ENCODE results near the gene SCD. TPM values are rescaled to one million over a fixed set of nuclear protein-coding genes. Genes with fewer than 3 reads are reported as not detected.

SCD gene
- total and polyA plus RNA-seq, 2 of the 13 experiments (the other 11 are each of a cell fraction or from before 2014, with no cell fraction given), result 492 to 512 TPM

- TF ChIP-seq UBTF (CRISPR knock-in tag; IDR thresholded peaks at IDR 0.05), result peak; percentile 86
- peak; percentile 87 for TF ChIP-seq ZNF776 (CRISPR knock-in tag; IDR thresholded peaks at IDR 0.05)
- TF ChIP-seq JUN (CRISPR knock-in tag; IDR thresholded peaks at IDR 0.05), result no peak
- TF ChIP-seq MAFG (CRISPR knock-in tag; IDR thresholded peaks at IDR 0.05), result no peak
- no peak for TF ChIP-seq PBX3 (CRISPR knock-in tag; IDR thresholded peaks at IDR 0.05; ENCODE audit: borderline replicate concordance)
- no peak for TF ChIP-seq ZNF256 (CRISPR knock-in tag; conservative IDR thresholded peaks at IDR 0.05)
- 0 out of 2 replicates have a peak, but pooled peaks have one; percentile 30 for TF ChIP-seq KDM4B (CRISPR knock-in tag; IDR thresholded peaks at IDR 0.05)
- TF ChIP-seq MIXL1 (CRISPR knock-in tag; IDR thresholded peaks at IDR 0.05), result no peak
- TF ChIP-seq FOXO4 (CRISPR knock-in tag; conservative IDR thresholded peaks at IDR 0.05), result 0 out of 2 replicates have a peak, but pooled peaks have one; percentile 74
- no peak for TF ChIP-seq ZNF878 (CRISPR knock-in tag; IDR thresholded peaks at IDR 0.05)
- TF ChIP-seq HINFP (CRISPR knock-in tag; IDR thresholded peaks at IDR 0.05; ENCODE audit: low read depth), result peak; percentile 65; the same call in 1 of the 2 replicates
- TF ChIP-seq BATF2 (CRISPR knock-in tag; IDR thresholded peaks at IDR 0.05), result peak; percentile 9; the same call in 1 of the 2 replicates
- no peak for TF ChIP-seq ZNF784 (CRISPR knock-in tag; IDR thresholded peaks at IDR 0.05; ENCODE audit: borderline replicate concordance)
- TF ChIP-seq EZH2 (conservative IDR thresholded peaks at IDR 0.05; ENCODE audit: low read depth, low read length), result no peak
- peak; percentile 79 for TF ChIP-seq SALL1 (CRISPR knock-in tag; IDR thresholded peaks at IDR 0.05)
- peak; percentile 16; the same call in 1 of the 2 replicates for TF ChIP-seq TGIF2 (CRISPR knock-in tag; IDR thresholded peaks at IDR 0.05)
- TF ChIP-seq CHD4 (IDR thresholded peaks at IDR 0.05; ENCODE audit: borderline replicate concordance, low read length), result no peak
- TF ChIP-seq CCDC6 (CRISPR knock-in tag; IDR thresholded peaks at IDR 0.05), result peak; percentile 60; the same call in 1 of the 2 replicates
- TF ChIP-seq TBX3 (IDR thresholded peaks at IDR 0.05; ENCODE audit: borderline replicate concordance), result peak; percentile 64
- no peak for TF ChIP-seq SYNCRIP (IDR thresholded peaks at IDR 0.05; ENCODE audit: insufficient read depth, low read depth, low read length)
- TF ChIP-seq MTA3 (CRISPR knock-in tag; IDR thresholded peaks at IDR 0.05), result no peak
- TF ChIP-seq SIN3A (IDR thresholded peaks at IDR 0.05; ENCODE audit: borderline replicate concordance, low read depth, low read length), result peak; percentile 44
Observed at GRCh38 chr10:100346765-100347567, at the start of gene SCD (continued).
